Measurements from ENCODE around the gene ESYT3.

DNA sequence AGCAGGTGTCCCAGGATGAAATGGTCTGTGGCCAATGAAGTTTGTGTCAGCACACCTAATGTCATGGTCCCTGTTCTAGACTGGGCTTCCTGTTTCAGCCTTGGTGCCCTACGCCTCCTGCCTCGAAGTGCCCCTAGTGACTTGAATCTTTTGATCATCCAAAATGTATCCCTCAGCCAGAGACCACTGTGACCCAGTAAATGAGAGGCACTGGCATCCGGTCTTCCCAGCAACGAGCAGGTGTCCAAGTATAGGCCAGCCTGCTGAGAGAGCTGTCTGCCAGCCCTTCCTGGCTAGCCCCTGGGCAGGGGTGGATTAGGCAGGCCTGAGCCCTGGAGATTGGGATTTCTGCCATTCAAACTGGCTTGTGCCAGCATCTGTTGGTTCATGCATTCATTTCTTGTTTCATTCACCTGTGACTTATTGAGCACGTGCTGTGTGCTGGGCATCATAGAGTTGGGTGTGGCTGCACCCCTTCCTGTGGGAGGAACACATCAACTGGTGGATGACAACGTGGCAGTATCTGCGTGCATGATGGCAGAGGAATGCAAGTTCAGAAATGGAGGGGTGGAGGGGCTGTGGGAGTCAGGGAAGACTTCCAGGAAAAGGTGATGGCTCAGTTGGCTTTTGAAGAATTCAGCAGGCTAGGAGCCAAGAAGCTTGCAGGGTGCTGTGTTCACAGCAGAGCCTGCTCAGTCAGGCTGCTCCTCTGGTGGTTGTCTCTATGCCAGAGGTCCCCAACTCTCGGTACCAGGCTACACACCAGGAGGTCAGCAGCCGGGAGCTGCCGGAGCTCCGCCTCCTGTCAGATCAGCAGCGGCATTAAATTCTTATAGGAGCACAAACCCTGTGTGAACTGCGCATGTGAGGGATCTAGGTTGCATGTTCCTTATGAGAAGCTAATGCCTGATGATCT is 21.6 kb downstream of the ESYT3 start:
- TF ChIP-seq, protein P1, sequence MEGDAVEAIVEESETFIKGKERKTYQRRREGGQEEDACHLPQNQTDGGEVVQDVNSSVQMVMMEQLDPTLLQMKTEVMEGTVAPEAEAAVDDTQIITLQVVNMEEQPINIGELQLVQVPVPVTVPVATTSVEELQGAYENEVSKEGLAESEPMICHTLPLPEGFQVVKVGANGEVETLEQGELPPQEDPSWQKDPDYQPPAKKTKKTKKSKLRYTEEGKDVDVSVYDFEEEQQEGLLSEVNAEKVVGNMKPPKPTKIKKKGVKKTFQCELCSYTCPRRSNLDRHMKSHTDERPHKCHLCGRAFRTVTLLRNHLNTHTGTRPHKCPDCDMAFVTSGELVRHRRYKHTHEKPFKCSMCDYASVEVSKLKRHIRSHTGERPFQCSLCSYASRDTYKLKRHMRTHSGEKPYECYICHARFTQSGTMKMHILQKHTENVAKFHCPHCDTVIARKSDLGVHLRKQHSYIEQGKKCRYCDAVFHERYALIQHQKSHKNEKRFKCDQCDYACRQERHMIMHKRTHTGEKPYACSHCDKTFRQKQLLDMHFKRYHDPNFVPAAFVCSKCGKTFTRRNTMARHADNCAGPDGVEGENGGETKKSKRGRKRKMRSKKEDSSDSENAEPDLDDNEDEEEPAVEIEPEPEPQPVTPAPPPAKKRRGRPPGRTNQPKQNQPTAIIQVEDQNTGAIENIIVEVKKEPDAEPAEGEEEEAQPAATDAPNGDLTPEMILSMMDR (IDR thresholded peaks at IDR 0.05), result no peak
- TF ChIP-seq POLR2A (IDR thresholded peaks at IDR 0.05), result no peak
